Esophagus muscularis mucosa (tissue), 4 donors: Measurements from ENCODE around the gene CEP68.

ENCODE experiments used
- CTCF ChIP-seq, 3 experiments: fragments of 200-600 bp in 2 of 3; fragments of 450-650 bp in 1 of 3; sonication (generic) in 2 of 3; IDR thresholded peaks; one replicate each; pipeline ENCODE4 v1.5.1; 2017 to 2019; ENCODE audit warnings: antibody characterized with exemption in 3 of 3, mild to moderate bottlenecking in 2 of 3, moderate library complexity in 1 of 3
- EP300 ChIP-seq: sonication (generic); formaldehyde crosslinking; IDR thresholded peaks from one replicate; pipeline ENCODE4 v1.6.1; 2017; ENCODE audit warnings: antibody characterized with exemption
- POLR2A ChIP-seq: fragments of 450-650 bp; IDR thresholded peaks from one replicate; pipeline ENCODE4 v1.6.1; 2017; ENCODE audit warnings: antibody characterized with exemption, moderate library complexity, mild to moderate bottlenecking, low read depth
- POLR2AphosphoS5 ChIP-seq, 2 donors: sonication (generic); formaldehyde crosslinking; IDR thresholded peaks; one replicate each; pipeline ENCODE4 v1.6.1; 2017; ENCODE audit warnings: antibody characterized with exemption in 2 of 2

- TF ChIP-seq CTCF (IDR thresholded peaks at IDR 0.05) (no peak), POLR2A (no peak), POLR2AphosphoS5 (IDR thresholded peaks at IDR 0.05) (no peak), EP300 (no peak)
Measured at GRCh38 chr2:65044097-65044735, 12.0 kb upstream of the CEP68 start.
